GM23338 (cell line): ENCODE results near the gene TPK1. TPM values are rescaled to one million over a fixed set of nuclear protein-coding genes. Genes with fewer than 3 reads are reported as not detected.

Experiments used
- ATAC-seq: fragments of 200-7000 bp; cut with Tn5 transposase; 3 replicates; pipeline ENCODE4 v1.9.1; 2020
- DNase-seq: peaks from one replicate; pipeline ENCODE4 v3.0.0-alpha.2; 2015; ENCODE audit warnings: low spot score
- H2AFZ ChIP-seq: fragments of 200-600 bp; sonication (generic); 2 replicates; pipeline ENCODE4 v1.8.0; 2016; ENCODE audit warnings: antibody characterized with exemption, mild to moderate bottlenecking, moderate library complexity
- H3F3A ChIP-seq: fragments of 200-600 bp; sonication (generic); replicated peaks from 2 replicates; pipeline ENCODE4 v1.8.0; 2017; ENCODE audit warnings: antibody characterized with exemption, mixed run types, low read depth
- H3K27ac ChIP-seq: fragments of 200-600 bp; sonication (generic); 2 replicates; pipeline ENCODE4 v1.6.1; 2016; ENCODE audit warnings: low read depth
- H3K27me3 ChIP-seq: fragments of 200-600 bp; sonication (generic); 2 replicates; pipeline ENCODE4 v1.8.0; 2016; ENCODE audit warnings: mild to moderate bottlenecking, mixed run types, moderate library complexity; ENCODE audit not compliant: insufficient read depth
- H3K36me3 ChIP-seq: fragments of 200-600 bp; sonication (generic); 2 replicates; pipeline ENCODE4 v1.8.0; 2016; ENCODE audit warnings: mild to moderate bottlenecking; ENCODE audit not compliant: insufficient read depth
- H3K4me1 ChIP-seq: fragments of 200-600 bp; sonication (generic); 2 replicates; pipeline ENCODE4 v1.8.0; 2016; ENCODE audit warnings: mild to moderate bottlenecking, moderate library complexity; ENCODE audit not compliant: insufficient read depth
- H3K4me2 ChIP-seq: fragments of 200-600 bp; sonication (generic); 2 replicates; pipeline ENCODE4 v1.7.1; 2017; ENCODE audit warnings: mixed run types
- H3K4me3 ChIP-seq: fragments of 200-600 bp; sonication (generic); 2 replicates; pipeline ENCODE4 v1.6.1; 2016; ENCODE audit warnings: mixed run types
- H3K79me2 ChIP-seq: fragments of 200-600 bp; sonication (generic); replicated peaks from 2 replicates; pipeline ENCODE4 v1.8.0; 2017; ENCODE audit warnings: mild to moderate bottlenecking; ENCODE audit not compliant: insufficient read depth
- H3K9me2 ChIP-seq: fragments of 200-600 bp; sonication (generic); 2 replicates; pipeline ENCODE4 v1.8.0; 2017; ENCODE audit not compliant: insufficient read depth
- H4K20me1 ChIP-seq: fragments of 200-600 bp; sonication (generic); replicated peaks from 2 replicates; pipeline ENCODE4 v1.8.0; 2017; ENCODE audit warnings: mild to moderate bottlenecking; ENCODE audit not compliant: insufficient read depth
- H3K27ac Mint-ChIP-seq: 2 replicates; pipeline ENCODE4 v1.8.0; 2020; ENCODE audit warnings: inconsistent platforms, mild to moderate bottlenecking, moderate library complexity, mixed read lengths
- H3K27me3 Mint-ChIP-seq: 3 replicates; pipeline ENCODE4 v1.8.0; 2022; ENCODE audit warnings: low read depth, mild to moderate bottlenecking, moderate library complexity, mixed read lengths, inconsistent platforms; ENCODE audit not compliant: insufficient read depth, poor library complexity
- H3K36me3 Mint-ChIP-seq: 3 replicates; pipeline ENCODE4 v1.8.0; 2021; ENCODE audit warnings: low read depth, mild to moderate bottlenecking, inconsistent platforms, moderate library complexity, mixed read lengths
- H3K4me1 Mint-ChIP-seq: 3 replicates; pipeline ENCODE4 v1.8.0; 2020; ENCODE audit warnings: mild to moderate bottlenecking, inconsistent platforms, mixed read lengths
- H3K4me3 Mint-ChIP-seq: 3 replicates; pipeline ENCODE4 v1.8.0; 2021; ENCODE audit warnings: moderate library complexity, mild to moderate bottlenecking, inconsistent platforms, mixed read lengths
- H3K9me3 Mint-ChIP-seq: 3 replicates; pipeline ENCODE4 v1.8.0; 2020; ENCODE audit warnings: moderate library complexity, mild to moderate bottlenecking, inconsistent platforms, mixed read lengths
- CREB1 ChIP-seq: fragments of 250-450 bp; sonication (Bioruptor Pico); IDR thresholded peaks from 2 replicates; pipeline ENCODE4 v1.5.0; 2020; ENCODE audit warnings: low read depth, mild to moderate bottlenecking, moderate library complexity
- CTCF ChIP-seq, 2 experiments: fragments of 200-600 bp in 1 of 2; sonication (generic) in 1 of 2; conservative IDR thresholded peaks; 2 replicates each; pipeline versions ENCODE4 v1.5.1 to v1.6.1; 2016 to 2017; ENCODE audit warnings: antibody characterized with exemption in 2 of 2, low read depth in 2 of 2, mild to moderate bottlenecking in 2 of 2, moderate library complexity in 1 of 2
- EZH2 ChIP-seq: fragments of 200-600 bp; sonication (generic); IDR thresholded peaks from one replicate; pipeline ENCODE4 v1.8.0; 2017; ENCODE audit warnings: antibody characterized with exemption, mild to moderate bottlenecking, low read depth; ENCODE audit not compliant: unreplicated experiment
- EZH2phosphoT487 ChIP-seq: fragments of 200-600 bp; sonication (generic); IDR thresholded peaks from one replicate; pipeline ENCODE4 v1.8.1; 2018; ENCODE audit warnings: antibody characterized with exemption; ENCODE audit not compliant: unreplicated experiment
- JUNB ChIP-seq: IDR thresholded peaks from one replicate; pipeline ENCODE4 v1.6.1; 2016; ENCODE audit warnings: antibody characterized with exemption; ENCODE audit not compliant: unreplicated experiment
- NANOG ChIP-seq: IDR thresholded peaks from 2 replicates; pipeline ENCODE4 v1.6.1; 2016; ENCODE audit warnings: antibody characterized with exemption, borderline replicate concordance
- POLR2AphosphoS5 ChIP-seq: IDR thresholded peaks from 2 replicates; pipeline ENCODE4 v1.6.1; 2016; ENCODE audit warnings: antibody characterized with exemption, low read depth
- STAT1 ChIP-seq: IDR thresholded peaks from one replicate; pipeline ENCODE4 v1.6.1; 2016; ENCODE audit warnings: antibody characterized with exemption; ENCODE audit not compliant: unreplicated experiment
- ZNF114 ChIP-seq: fragments of 250-450 bp; sonication (Bioruptor Pico); IDR thresholded peaks from 2 replicates; pipeline ENCODE4 v1.5.0; 2020; ENCODE audit warnings: mild to moderate bottlenecking, moderate library complexity
- ZNF331 ChIP-seq: fragments of 250-450 bp; sonication (Bioruptor Pico); IDR thresholded peaks from 2 replicates; pipeline ENCODE4 v1.5.0; 2020; ENCODE audit warnings: low read depth, mild to moderate bottlenecking, moderate library complexity
- ZNF462 ChIP-seq: fragments of 250-450 bp; sonication (Bioruptor Pico); IDR thresholded peaks from 2 replicates; pipeline ENCODE4 v1.5.0; 2020; ENCODE audit warnings: mild to moderate bottlenecking, moderate library complexity
- polyA plus RNA-seq: library from polyadenylated mRNA; unstranded; fragments of >200 nt; fragmentation: Nextera tagmentation; extraction: Ambion mirVana; gene quantifications from 2 replicates; pipeline ENCODE4 v1.2.1, GENCODE V29; 2016
- total RNA-seq: library from RNA; depleted of rRNA; stranded (reverse); fragments of >200 nt; shearing (Covaris generic); gene quantifications from 2 replicates; pipeline ENCODE4 v1.2.3, GENCODE V29; 2014
- TF ChIP-seq, protein P1 (sequence below): IDR thresholded peaks from 2 replicates; pipeline ENCODE4 v1.6.1; 2016; ENCODE audit warnings: antibody characterized with exemption
- TF ChIP-seq, protein P2 (sequence below): IDR thresholded peaks from one replicate; pipeline ENCODE4 v1.6.1; 2018; ENCODE audit warnings: antibody characterized with exemption; ENCODE audit not compliant: unreplicated experiment

Gene TPK1
- total and polyA plus RNA-seq, 2 experiments from 2014 or later = 2.6 to 2.9 TPM

GRCh38 chr7:144784441-144784840, 51.4 kb downstream of the TPK1 start:
- no peaks in the 10 kb centered on the region for H3K27me3 Mint-ChIP-seq
- ATAC-seq = no peak

More at GRCh38 chr7:144784441-144784840, 51.4 kb downstream of the TPK1 start:
- Histone ChIP-seq H3K4me3 (no peak overlapping the region), H3K27ac (no peak overlapping the region), H3K79me2 (no peaks in the 10 kb centered on the region), H3K4me2 (no peak overlapping the region), H3K27me3 (no peaks in the 10 kb centered on the region), H2AFZ (no peak overlapping the region), H4K20me1 (no peaks in the 10 kb centered on the region), H3K36me3 (no peaks in the 10 kb centered on the region), H3F3A (no peaks in the 10 kb centered on the region), H3K9me2 (no peaks in the 10 kb centered on the region), H3K4me1 (peaks cover 12% of the 10 kb centered on the region)
- no peak for DNase-seq
- Mint-ChIP-seq H3K4me1 (peaks cover 19% of the 10 kb centered on the region), H3K9me3 (no peaks in the 10 kb centered on the region), H3K36me3 (no peaks in the 10 kb centered on the region), H3K4me3 (no peak overlapping the region), H3K27ac (no peak overlapping the region)
- TF ChIP-seq POLR2AphosphoS5 (no peak), ZNF462 (no peak), JUNB (no peak), ZNF114 (CRISPR knock-in tag) (no peak), ZNF331 (CRISPR knock-in tag) (no peak), CREB1 (CRISPR knock-in tag) (no peak), EZH2phosphoT487 (no peak), NANOG (no peak), STAT1 (no peak), CTCF (conservative IDR thresholded peaks at IDR 0.05; ENCODE audit: low read depth in 2 of 2) (no peak), EZH2 (no peak)
- TF ChIP-seq, protein P1, sequence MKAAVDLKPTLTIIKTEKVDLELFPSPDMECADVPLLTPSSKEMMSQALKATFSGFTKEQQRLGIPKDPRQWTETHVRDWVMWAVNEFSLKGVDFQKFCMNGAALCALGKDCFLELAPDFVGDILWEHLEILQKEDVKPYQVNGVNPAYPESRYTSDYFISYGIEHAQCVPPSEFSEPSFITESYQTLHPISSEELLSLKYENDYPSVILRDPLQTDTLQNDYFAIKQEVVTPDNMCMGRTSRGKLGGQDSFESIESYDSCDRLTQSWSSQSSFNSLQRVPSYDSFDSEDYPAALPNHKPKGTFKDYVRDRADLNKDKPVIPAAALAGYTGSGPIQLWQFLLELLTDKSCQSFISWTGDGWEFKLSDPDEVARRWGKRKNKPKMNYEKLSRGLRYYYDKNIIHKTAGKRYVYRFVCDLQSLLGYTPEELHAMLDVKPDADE = no peak
- TF ChIP-seq, protein P2, sequence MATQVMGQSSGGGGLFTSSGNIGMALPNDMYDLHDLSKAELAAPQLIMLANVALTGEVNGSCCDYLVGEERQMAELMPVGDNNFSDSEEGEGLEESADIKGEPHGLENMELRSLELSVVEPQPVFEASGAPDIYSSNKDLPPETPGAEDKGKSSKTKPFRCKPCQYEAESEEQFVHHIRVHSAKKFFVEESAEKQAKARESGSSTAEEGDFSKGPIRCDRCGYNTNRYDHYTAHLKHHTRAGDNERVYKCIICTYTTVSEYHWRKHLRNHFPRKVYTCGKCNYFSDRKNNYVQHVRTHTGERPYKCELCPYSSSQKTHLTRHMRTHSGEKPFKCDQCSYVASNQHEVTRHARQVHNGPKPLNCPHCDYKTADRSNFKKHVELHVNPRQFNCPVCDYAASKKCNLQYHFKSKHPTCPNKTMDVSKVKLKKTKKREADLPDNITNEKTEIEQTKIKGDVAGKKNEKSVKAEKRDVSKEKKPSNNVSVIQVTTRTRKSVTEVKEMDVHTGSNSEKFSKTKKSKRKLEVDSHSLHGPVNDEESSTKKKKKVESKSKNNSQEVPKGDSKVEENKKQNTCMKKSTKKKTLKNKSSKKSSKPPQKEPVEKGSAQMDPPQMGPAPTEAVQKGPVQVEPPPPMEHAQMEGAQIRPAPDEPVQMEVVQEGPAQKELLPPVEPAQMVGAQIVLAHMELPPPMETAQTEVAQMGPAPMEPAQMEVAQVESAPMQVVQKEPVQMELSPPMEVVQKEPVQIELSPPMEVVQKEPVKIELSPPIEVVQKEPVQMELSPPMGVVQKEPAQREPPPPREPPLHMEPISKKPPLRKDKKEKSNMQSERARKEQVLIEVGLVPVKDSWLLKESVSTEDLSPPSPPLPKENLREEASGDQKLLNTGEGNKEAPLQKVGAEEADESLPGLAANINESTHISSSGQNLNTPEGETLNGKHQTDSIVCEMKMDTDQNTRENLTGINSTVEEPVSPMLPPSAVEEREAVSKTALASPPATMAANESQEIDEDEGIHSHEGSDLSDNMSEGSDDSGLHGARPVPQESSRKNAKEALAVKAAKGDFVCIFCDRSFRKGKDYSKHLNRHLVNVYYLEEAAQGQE = no peak
